ENCODE measurements around the gene GYS2. TPM values are rescaled to one million over a fixed set of nuclear protein-coding genes. Genes with fewer than 3 reads are reported as not detected.

Gene GYS2
- total and polyA plus RNA-seq, 11 donors: 0.04 to 0.35 TPM; not detected in 9

GRCh38 chr12:21502872-21503271 is 101.8 kb downstream of the GYS2 start:
- TF ChIP-seq POLR2A (IDR thresholded peaks at IDR 0.05) (no peak), CTCF (IDR thresholded peaks at IDR 0.05) (no peak)
- ATAC-seq: no peak
- Histone ChIP-seq H3K4me3 (peak overlapping the region in 10 of 12 donors; percentile 81 to 97 (median 90)), H3K36me3 (peaks cover 0 to 25% (median 19%) of the 10 kb centered on the region in 9 donors), H3K27me3 (no peaks in the 10 kb centered on the region), H3K9me3 (no peaks in the 10 kb centered on the region), H3K4me1 (peaks cover 8 to 57% (median 44%) of the 10 kb centered on the region in 12 donors), H3K27ac (no peak overlapping the region)
- intact Hi-C loops (cut with DNase I): loop anchor here in 7 of 10 donors (5.0 to 10.0 kb wide), 6 partner anchors 66 to 182 kb away; partner anchors contain the start of genes LDHB (in 3 of the 7) and PYROXD1 (in 3 of the 7)
- 75 to 98% (median 81%) methylated on average over 1 of the region's 1 CpG for WGBS, 4 donors
- no peak for DNase-seq

- Histone ChIP-seq H3K27ac (peak overlapping the region; percentile 39 to 91 (median 88)), H3K4me1 (peaks cover 8 to 57% (median 44%) of the 10 kb centered on the region in 12 donors), H3K27me3 (no peaks in the 10 kb centered on the region), H3K4me3 (peak overlapping the region; percentile 77 to 97 (median 90)), H3K9me3 (no peaks in the 10 kb centered on the region), H3K36me3 (peaks cover 0 to 25% (median 19%) of the 10 kb centered on the region in 9 donors)
- peak in 2 of 4 donors; percentile 9 to 25 for ATAC-seq
- TF ChIP-seq CTCF (IDR thresholded peaks at IDR 0.05) (no peak), POLR2A (IDR thresholded peaks at IDR 0.05) (no peak)
- 0 to 1% (median 1%) methylated on average over 10 to 14 of the region's 14 CpGs for WGBS, 4 donors
- intact Hi-C loops (cut with DNase I): loop anchor here in 7 of 10 donors (5.0 to 10.0 kb wide), 6 partner anchors 65 to 183 kb away; partner anchors contain the start of genes LDHB (in 3 of the 7) and PYROXD1 (in 3 of the 7)
- DNase-seq: peak in 2 of 5 donors; percentile 12 to 28
Measured at GRCh38 chr12:21502164-21502496, 102.5 kb downstream of the GYS2 start.

GRCh38 chr12:21501258-21502163 is 103.1 kb downstream of the GYS2 start, which contains the start of the genes GOLT1B and RECQL:
GOLT1B (plus strand) TSS chr12:21501789; CDS start chr12:21501924, 135 bp downstream.
RECQL (minus strand) TSS chr12:21501635; CDS start chr12:21499570, 2,065 bp downstream.
- WGBS, 4 donors: 0 to 1% (median 0%) methylated on average over 49 to 61 of the region's 61 CpGs
- intact Hi-C loops (cut with DNase I): loop anchor here in 7 of 10 donors (5.0 to 10.0 kb wide), 6 partner anchors 64 to 183 kb away; partner anchors contain the start of genes LDHB (in 3 of the 7) and PYROXD1 (in 3 of the 7)
- Histone ChIP-seq H3K4me3 (peak within 1 kb of the TSS; percentile 77 to 97 (median 90)), H3K9me3 (no peaks in the 10 kb centered on the region), H3K27ac (peak within 1 kb of the TSS; percentile 39 to 91 (median 88)), H3K4me1 (peaks cover 8 to 57% (median 44%) of the 10 kb centered on the region in 12 donors), H3K36me3 (peaks cover 0 to 28% (median 22%) of the 10 kb centered on the region in 9 donors), H3K27me3 (no peaks in the 10 kb centered on the region)
- TF ChIP-seq CTCF (IDR thresholded peaks at IDR 0.05): no peak
- peak in 1 of 2 donors; percentile 72 for TF ChIP-seq POLR2A (IDR thresholded peaks at IDR 0.05)
- ATAC-seq: peak; percentile 99 to 100 (median 99)
- peak; percentile 88 to 95 (median 93) for DNase-seq
